GM10847 (cell line): ENCODE results near the gene NEURL1.

Experiments
- POLR2A ChIP-seq: IDR thresholded peaks from 2 replicates; pipeline ENCODE4 v1.6.1; 2011; ENCODE audit not compliant: insufficient read length; ENCODE audit errors: extremely low read depth

The NEURL1 gene

DNA sequence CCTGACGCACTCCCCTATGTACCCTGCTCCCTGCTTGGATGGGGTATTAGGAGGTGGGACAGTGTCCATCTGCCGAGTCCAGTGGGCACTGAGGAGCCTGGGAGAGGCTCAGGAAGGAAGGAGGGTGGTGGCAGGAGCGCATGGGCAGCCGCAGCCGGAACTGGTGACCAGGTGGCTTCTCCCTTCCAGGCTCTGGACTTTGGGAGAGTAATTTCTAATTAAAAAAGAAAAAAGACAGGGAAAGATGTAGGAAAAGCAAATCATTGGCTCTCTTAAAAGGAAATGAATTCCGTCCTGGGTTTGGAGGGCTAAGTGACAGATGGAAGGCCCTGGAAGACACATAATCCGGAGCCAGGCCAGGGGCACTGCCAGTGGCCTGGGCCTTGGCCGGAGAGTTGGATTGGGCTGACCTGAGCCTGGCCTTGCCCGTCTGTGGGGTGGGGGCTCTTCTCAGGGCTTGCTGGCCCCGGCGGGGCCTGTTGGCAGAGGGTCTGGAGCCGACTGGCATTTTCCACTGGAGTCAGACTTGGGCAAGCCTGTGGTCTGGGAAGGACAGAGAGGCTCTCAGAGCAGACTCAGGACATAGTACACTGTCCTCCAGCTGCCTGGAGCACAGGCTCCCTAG is 63.0 kb downstream of the NEURL1 start:
- no peak for TF ChIP-seq POLR2A

DNA sequence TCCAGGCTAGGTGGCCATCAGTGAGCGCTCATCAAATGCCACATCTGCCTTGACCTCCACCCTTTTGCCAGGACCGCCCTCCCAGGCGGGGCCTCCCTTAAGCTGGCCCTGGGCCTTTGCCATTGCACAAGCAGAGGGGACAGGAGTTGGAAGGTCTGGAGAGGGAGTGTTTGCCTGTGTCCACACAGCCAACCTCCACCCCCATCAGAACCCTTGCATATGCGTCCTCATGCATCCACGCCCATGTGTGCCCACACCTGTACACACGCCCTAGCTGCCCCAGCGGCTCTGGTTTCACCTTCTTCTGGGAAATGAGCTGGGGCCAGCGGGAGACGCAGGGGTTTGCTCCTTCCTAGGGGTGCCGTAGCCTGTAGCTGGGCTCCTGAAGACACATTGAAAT is 64.0 kb downstream of the NEURL1 start:
- no peak for TF ChIP-seq POLR2A

DNA sequence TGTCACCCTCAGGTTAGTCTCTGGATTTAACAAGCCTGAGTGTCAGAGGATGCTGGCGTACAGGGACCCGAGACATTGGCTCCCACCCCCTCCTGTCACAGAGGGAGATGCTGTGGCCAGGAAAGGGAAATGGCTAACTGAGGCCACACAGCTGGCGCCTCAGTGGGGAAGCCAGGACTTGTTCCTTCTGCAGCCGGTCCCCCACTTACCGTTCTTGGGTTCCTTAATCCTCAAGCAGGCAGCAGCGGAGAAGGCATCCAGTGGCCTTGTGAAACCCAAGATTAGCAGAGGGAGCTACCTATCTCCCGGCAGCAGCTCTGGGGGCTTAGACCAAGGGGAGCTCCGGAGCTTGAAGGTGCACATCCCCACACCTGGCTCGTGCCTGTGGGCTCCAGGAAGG is 65.4 kb downstream of the NEURL1 start:
- no peak for TF ChIP-seq POLR2A

DNA sequence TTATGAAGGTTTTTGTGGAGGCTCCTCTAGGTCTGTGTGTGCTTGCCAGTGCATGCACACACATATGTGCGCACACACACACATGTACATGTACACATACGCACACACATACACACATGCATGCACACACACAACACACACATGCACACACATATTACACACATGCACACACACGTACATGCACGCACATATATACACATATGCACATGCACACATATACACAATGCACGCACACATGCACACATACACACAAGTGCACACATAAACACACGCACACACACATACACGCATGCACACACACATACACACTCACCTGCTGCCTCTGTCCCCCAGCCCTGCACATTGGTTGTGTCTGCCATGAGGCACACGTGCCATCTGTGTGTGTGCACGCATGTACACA is 66.3 kb downstream of the NEURL1 start:
- no peak for TF ChIP-seq POLR2A

DNA sequence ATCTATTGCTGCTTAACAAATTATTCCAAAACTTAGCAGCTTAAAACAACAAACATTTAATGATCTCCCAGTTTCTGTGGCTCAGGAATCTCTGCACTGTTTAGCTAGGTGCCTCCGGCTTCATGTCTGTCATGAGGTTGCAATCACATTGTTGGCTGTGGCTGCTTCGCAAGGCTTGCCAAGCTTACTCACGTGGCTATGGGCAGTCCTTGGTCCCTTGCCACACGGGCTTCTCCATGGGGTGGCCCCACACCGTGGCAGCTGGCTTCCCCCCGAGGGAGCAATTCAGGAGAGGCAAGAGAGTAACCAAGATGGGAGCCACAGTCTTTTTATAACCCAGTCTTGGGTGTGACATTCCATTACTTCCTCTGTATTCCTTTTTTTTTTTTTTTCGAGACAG is 67.4 kb downstream of the NEURL1 start:
- TF ChIP-seq POLR2A: no peak

DNA sequence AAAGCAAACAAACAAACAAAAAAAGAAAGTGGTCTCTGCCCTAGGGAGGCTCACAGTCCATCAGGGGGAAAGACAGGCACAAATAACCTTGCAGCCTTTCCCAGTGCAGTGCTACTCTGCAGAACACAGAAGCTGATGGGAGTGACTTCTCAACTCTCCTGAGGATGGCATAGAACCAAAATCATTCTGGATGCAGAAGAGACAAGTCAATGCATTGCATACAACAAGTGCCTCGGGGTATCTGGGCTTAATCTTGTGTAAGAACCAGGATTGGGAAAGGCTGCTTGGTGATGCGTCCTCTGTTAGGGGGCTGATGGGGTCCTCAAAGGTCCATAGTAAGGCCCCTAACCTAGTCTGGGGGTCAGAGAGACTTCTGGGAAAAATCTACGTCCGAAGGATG is 68.9 kb downstream of the NEURL1 start:
- no peak for TF ChIP-seq POLR2A

DNA sequence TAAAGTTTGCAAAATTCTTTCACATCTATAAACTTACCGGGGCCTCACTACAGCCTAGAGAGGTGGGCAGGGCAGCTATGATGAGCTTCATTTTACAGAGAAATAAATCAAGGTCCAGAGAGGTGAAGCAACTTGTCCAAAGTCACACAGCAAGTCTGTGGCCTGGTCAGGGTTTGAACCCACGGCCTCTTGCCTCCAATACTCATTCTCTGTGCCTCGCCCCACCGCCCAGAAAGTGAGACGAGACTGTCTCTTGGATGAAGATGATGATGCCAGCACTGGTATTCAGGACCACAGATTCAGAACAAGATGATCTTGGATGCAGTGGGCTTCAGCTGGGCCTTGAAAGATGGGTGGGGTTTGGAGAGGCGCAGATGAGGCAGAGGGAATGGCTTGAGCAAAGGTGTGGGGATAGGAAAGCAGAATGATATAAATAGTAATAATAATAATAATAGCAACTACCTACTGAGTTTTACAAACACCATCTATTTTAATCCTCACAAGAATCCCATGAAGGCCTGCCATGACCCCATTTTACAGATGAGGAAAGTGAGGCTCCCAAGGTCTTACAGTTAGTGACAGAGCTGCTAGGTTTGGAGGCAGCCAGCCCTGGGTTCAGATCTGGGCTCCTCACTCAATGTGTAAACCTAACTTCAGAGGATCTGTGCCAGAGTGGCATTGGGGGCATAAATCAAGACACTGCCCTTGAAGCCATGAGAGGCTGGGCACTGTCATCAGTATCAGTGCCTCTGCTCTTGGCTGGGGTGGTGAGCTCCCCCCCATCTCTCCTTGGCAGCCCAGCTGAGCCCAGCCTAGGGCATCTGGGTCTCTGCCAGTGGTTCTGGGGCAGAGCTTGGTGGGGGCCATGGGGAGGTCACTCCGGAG is 70.0 kb downstream of the NEURL1 start:
- TF ChIP-seq POLR2A: no peak

DNA sequence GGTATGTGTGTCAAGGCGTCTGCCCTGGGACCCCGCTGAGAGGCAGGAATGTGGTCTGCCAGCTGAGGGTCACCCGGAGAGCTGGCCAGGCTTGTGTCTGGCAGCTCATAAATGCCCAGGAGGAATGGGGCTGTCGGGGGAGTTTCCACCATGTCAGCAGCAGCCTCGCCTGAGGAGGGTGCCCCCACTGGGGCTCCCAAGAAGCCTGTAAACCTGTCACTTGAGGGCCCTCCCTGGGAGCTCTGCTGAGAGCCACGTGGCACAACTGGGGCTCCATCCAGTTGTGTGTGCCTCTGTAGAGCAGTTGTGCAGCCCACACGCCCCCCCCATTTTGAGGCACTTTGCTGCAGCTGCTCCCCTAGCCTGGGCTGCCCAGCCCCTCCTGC is 70.6 kb downstream of the NEURL1 start:
- TF ChIP-seq POLR2A: no peak

DNA sequence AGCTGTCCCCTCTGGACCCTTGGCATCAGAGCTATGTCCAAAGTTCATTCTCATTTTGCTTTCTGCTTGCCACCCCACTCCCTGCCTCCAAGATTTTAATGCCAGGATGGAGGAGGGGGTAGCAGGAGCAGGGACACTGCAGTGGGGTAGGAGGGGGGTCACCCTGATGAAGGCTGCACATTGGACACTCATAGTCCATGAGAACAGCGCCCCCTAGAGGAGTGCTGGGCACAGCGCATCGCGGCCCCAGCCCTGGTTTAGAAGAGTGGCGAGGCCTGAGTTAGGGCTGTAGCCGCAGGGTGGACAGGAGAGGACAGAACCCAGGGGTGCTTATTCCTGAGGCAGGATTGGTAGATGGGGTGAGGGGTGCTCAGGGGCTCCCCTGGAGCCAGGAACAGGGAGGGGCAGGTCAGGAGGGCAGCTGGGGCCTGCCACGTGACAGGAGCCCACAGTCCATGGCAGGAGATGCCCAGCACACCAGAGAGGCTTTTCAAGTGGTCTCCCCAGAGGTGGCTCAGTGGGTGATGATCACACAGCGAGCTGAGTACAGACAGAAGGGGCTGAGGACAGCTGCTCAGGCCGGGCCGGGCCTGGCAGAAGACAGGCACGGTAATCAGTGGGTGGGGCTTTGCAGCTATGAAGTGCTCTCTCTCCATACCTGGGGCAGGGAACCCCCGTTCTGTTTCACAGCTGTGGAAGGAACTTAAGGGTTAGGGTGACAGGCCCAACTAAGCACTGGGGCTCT is 71.4 kb downstream of the NEURL1 start:
- no peak for TF ChIP-seq POLR2A

DNA sequence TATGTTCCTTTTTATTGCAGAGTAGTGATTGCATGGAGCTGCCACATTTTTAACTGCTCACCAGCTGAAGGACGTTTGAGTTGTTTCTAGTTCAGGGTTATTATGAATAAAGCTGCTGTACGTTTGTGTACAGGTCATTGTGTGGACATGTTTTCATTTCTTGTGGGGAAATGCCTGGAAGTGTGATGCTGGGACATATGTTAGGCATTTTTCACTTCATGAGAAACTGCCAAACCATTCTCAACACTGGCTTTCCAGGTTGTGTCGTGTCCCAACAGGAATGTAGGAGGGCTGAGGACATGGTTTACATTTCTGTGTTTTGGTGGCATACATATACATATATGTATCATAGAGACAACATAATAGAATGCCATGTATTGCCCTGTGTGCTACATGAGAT is 73.0 kb downstream of the NEURL1 start:
- TF ChIP-seq POLR2A: no peak

DNA sequence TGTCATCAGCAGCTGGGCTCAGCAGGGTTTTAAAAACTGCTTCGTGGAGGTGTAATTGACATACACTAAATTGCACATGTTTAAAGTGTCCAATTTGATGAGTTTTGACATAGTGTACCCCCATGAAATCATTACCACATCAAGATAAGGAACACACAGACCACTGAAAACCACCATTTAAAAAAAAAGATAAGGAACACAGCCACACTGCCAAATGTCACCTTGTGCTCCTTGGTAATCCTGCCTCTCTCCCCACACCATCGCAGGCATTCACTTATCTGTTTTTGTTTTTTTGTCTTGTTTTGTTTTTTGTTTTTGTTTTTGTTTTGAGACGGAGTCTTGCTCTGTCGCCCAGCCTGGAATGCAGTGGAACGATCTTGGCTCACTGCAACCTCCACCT is 75.0 kb downstream of the NEURL1 start:
- no peak for TF ChIP-seq POLR2A

DNA sequence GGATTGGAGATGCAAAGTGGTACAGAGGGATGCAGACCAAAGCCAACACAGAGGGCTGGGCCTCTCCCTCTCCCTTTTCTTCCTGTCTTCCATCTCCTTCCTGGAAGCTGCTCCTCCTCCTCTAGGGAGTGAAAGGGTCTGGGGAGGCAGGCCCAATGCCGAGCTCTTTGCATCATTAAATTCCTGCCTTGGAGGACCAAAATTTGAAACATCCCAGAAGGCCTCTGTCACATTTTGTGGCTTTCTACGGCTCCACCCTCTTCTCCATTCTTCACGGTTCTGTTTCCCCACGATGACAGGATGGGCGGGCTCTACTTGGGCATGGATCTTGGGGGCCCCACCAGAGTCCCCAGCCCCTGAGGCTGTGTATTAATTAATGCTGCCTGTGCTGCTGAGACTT is 76.4 kb downstream of the NEURL1 start:
- TF ChIP-seq POLR2A: no peak

DNA sequence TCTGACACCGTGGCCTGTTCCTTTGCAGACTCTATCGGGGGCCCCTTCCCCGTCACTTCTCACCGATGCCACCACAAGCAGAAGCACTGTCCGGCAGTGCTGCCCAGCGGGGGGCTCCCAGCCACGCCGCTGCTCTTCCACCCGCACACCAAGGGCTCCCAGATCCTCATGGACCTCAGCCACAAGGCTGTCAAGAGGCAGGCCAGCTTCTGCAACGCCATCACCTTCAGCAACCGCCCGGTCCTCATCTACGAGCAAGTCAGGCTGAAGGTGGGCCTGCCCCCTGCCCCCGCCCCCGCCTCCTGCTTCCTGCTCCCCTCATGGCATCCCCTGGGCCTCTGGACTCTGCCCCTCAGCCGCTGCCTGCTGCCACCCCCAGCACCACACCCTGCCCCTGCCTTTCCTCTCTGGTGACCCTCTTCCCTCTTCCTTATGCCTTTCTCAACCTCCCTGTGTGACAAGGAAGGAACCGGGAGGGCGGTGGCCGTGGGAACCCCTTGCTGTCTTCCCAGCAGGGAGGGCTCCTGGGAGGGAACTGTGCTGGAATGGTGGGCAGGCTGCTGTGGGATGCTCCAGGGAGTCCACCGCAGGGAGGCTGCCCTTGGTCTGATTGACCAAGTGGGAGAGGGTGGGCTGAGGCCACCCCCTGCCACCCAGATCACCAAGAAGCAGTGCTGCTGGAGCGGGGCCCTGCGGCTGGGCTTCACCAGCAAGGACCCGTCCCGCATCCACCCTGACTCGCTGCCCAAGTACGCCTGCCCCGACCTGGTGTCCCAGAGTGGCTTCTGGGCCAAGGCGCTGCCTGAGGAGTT is 77.5 kb downstream of the NEURL1 start:
- no peak for TF ChIP-seq POLR2A

DNA sequence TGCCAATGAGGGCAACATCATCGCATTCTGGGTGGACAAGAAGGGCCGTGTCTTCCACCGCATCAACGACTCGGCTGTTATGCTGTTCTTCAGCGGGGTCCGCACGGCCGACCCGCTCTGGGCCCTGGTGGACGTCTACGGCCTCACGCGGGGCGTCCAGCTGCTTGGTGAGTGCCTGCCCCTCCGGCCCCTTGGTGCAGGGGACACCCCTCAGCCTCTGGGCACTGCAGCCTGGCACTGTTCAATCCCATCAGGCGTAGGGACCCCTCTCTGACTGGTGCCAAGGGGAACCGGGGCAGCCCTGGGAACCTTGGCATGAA is 78.1 kb downstream of the NEURL1 start:
- TF ChIP-seq POLR2A: no peak
